Activated naive CD8-positive, alpha-beta T cell treated with anti-CD3 and anti-CD28 coated beads, Interleukin-2, amount 10 ng/mL, durations not matched to agents 7 days and 5 days (primary cell): ENCODE results near the gene C1orf226. TPM values are rescaled to one million over a fixed set of nuclear protein-coding genes. Genes with fewer than 3 reads are reported as not detected.

ENCODE experiments used
- ATAC-seq: fragments of 150-1000 bp; cut with Tn5 transposase; one replicate; pipeline ENCODE4 v1.10.0; 2021; ENCODE audit warnings: low read depth, moderate library complexity
- POLR2A ChIA-PET: fragments of 350-600 bp; sonication (Branson Sonifier 250); formaldehyde crosslinking; loops from one replicate; lab custom pipeline; 2021; ENCODE audit warnings: antibody characterized with exemption; lab: Charles Lee
- DNase-seq: peaks from one replicate; pipeline ENCODE4 v3.0.0; 2021
- H3K27ac Mint-ChIP-seq: one replicate; pipeline ENCODE4 v1.8.0; 2022; ENCODE audit warnings: mild to moderate bottlenecking, mixed read lengths
- H3K27me3 Mint-ChIP-seq: one replicate; pipeline ENCODE4 v1.8.0; 2022; ENCODE audit warnings: mild to moderate bottlenecking, moderate library complexity, mixed read lengths
- H3K36me3 Mint-ChIP-seq: one replicate; pipeline ENCODE4 v1.8.0; 2021; ENCODE audit warnings: mild to moderate bottlenecking, mixed read lengths
- H3K4me1 Mint-ChIP-seq: one replicate; pipeline ENCODE4 v1.8.0; 2021; ENCODE audit warnings: mixed read lengths
- H3K4me3 Mint-ChIP-seq: one replicate; pipeline ENCODE4 v1.8.0; 2022; ENCODE audit warnings: mild to moderate bottlenecking, moderate library complexity, mixed read lengths
- H3K9me3 Mint-ChIP-seq: one replicate; pipeline ENCODE4 v1.8.0; 2021; ENCODE audit warnings: mixed read lengths
- total RNA-seq, 2 experiments: library from RNA; stranded (reverse); gene quantifications; one replicate each; pipeline ENCODE4 v1.2.3, GENCODE V29; 2021

The C1orf226 gene
- total RNA-seq, 2 experiments from 2014 or later = 0.06 TPM; not detected in 1

DNA sequence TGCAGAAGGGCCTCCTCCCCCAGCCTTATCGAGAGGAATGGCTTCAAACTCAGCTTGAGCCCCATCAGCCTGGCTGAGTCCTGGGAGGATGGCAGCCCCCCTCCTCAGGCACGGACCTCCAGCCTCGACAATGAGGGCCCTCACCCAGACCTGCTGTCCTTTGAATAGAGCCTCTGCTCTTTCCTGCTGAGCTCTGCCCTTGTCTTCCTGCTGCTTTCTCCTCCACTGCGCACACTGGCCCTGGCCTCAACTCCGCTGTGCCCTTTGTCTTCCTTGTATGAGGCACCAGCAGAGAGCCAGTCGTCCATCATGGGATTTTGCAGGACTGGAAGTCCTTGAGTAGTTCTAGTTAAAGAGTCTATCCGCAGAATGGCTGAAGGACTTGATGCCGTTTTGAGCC, 2.0 kb downstream of the C1orf226 start:
- Mint-ChIP-seq H3K27ac (no peak overlapping the region), H3K36me3 (no peaks in the 10 kb centered on the region), H3K4me3 (no peak overlapping the region), H3K4me1 (no peaks in the 10 kb centered on the region), H3K27me3 (no peaks in the 10 kb centered on the region), H3K9me3 (no peaks in the 10 kb centered on the region)
- DNase-seq = no peak
- ATAC-seq = no peak
- POLR2A ChIA-PET = no interaction called here

DNA sequence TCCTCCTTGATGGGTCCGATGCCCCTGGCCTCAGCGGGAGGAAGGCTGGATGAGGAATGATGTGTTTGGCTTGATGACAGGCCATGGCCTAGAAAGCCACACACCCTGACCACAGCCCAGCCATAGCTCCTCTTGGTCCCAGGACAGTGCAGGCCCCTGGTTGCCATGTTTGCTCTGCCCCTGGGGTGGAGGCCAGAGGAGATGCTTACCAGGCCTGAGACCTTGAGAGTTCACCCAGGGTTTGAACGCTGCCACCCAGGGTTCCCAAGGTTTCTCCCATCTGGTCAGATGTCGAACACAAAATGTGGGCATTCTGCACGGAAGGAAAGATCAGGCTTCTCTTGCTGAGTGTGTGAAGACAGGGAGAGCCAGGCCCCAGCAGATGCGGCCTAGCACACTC, 2.6 kb downstream of the C1orf226 start:
- ATAC-seq (no peak), DNase-seq (no peak)
- no peak overlapping the region for H3K27ac Mint-ChIP-seq
- no peak overlapping the region for H3K4me3 Mint-ChIP-seq
- no peaks in the 10 kb centered on the region for H3K27me3 Mint-ChIP-seq
- POLR2A ChIA-PET = no interaction called here
- H3K4me1 Mint-ChIP-seq = no peaks in the 10 kb centered on the region
- no peaks in the 10 kb centered on the region for H3K36me3 Mint-ChIP-seq
- no peaks in the 10 kb centered on the region for H3K9me3 Mint-ChIP-seq

DNA sequence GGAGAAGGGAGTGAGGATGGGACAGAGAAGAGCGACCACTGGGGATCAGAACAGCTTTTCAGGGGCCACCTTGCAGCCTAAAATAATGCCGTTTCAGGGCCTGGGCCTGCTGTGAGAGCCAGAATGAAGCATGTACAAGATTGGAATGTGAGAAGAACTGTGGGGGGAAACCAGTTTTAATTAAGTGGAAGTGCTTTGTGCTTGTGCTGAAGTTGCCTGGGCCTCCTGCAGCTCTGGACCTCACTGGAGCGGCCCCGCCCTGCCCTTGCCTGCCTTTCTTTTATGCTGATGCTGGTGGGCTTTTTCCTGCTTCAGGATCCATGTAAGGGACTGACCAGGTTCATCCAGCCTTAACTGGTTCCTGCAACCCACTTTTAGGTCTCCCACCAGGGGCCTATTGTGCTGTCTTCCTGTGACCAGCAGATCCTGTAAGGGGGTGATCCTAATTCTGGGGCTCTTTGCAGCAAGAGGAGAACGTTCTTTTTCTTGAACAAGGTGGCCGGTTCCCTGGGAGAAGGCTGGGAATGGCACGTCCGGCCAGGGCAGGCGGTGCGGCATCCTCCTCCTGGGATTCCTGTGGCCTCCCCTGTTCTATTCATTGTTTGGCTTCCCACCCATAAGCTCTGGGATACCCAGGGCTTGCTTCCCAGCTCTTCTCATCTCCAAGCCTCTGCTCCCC, 3.2 kb downstream of the C1orf226 start:
- Mint-ChIP-seq H3K36me3 (no peaks in the 10 kb centered on the region), H3K9me3 (no peaks in the 10 kb centered on the region), H3K27ac (no peak overlapping the region), H3K27me3 (peaks cover 1% of the 10 kb centered on the region), H3K4me3 (no peak overlapping the region), H3K4me1 (peaks cover 3% of the 10 kb centered on the region)
- POLR2A ChIA-PET = no interaction called here
- ATAC-seq (no peak), DNase-seq (no peak)

DNA sequence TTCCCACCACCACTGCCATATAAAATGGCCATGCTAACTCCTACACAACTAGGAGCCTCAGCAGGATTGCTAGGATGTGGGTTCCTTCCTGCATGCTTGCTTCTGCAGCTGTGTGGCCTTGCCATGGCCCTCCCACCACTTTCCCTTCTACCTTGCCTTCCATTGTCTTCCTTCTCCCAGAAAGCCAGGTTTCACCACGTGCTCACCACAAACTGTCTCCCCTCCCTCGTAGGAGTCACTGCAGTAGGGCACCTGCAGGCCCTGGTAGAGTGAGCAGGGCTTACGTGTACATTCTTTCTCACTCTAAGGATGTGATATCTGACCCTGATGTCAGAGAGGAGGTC, 3.7 kb downstream of the C1orf226 start:
- peaks cover 6% of the 10 kb centered on the region for H3K27me3 Mint-ChIP-seq
- no peak for ATAC-seq
- no peak overlapping the region for H3K4me3 Mint-ChIP-seq
- POLR2A ChIA-PET = no interaction called here
- DNase-seq = no peak
- no peak overlapping the region for H3K27ac Mint-ChIP-seq
- H3K4me1 Mint-ChIP-seq = peaks cover 3% of the 10 kb centered on the region
- no peaks in the 10 kb centered on the region for H3K9me3 Mint-ChIP-seq
- no peaks in the 10 kb centered on the region for H3K36me3 Mint-ChIP-seq

DNA sequence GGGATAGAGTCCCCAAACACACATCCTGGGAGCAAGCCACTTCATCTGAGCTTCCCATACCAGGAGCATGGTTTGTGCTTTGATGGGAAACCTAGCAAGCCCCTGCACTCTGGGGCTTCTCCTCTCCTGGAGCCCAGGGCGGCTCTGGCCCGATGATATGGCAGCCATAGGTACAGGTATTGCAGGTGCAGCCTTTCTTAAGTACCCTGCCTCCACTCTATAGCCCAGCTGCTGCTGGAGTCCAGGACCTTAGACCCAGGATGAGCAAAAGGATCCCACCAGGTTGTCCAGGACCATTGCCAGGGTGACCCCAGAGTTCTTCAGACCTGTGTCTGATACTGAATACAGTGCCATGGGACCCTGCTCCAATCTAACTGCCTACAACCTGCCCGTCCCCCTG, 4.2 kb downstream of the C1orf226 start:
- DNase-seq (no peak), ATAC-seq (no peak)
- no peak overlapping the region for H3K27ac Mint-ChIP-seq
- H3K4me1 Mint-ChIP-seq = peaks cover 3% of the 10 kb centered on the region
- H3K36me3 Mint-ChIP-seq = no peaks in the 10 kb centered on the region
- no peaks in the 10 kb centered on the region for H3K9me3 Mint-ChIP-seq
- POLR2A ChIA-PET = no interaction called here
- peaks cover 11% of the 10 kb centered on the region for H3K27me3 Mint-ChIP-seq
- H3K4me3 Mint-ChIP-seq = no peak overlapping the region

DNA sequence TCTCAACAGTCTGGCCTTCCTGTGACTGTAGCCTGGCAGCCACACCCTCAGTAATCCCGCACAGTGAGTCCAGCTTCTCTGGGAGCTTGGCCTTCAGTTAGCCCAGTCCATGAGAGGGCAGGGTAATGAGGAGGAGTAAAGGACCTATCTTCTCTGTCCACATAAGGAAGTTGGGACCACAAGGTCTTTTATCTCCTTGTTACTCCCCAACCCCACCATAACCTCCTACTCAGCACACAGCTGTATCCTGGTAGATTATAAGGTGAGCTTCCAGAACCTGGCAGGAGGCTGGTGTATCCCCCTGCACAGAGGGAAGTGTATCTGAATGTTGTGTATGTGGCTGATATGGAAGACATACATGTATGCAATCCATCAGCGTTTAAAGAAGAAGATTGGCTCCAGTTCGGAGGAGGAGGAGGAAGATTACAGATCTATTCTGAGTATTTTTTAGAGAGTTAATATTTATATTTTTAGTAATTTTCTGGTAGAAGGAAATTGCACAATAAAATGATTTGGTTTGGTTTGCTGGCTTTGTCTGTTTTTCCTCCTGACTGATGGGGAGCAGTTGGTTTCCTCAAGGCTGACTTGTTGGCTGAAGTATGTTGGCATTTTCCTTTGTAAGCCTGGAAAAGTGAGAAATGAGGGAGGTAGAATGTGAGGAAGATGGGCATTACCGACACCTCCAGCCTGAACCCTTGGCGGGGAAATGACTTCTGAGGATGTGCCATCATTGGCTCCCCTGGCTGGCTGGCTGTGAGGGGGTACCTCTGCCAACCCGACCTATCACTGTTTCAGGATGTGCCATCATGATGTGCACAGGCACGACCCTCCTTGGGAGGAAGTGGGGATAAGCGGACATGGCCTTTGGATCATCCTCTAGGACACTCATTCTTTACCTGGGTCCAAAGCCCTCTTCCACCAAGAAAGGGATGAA, 5.0 kb downstream of the C1orf226 start:
- Mint-ChIP-seq H3K4me3 (no peak overlapping the region), H3K27ac (no peak overlapping the region), H3K4me1 (peaks cover 3% of the 10 kb centered on the region), H3K9me3 (no peaks in the 10 kb centered on the region), H3K36me3 (no peaks in the 10 kb centered on the region), H3K27me3 (peaks cover 11% of the 10 kb centered on the region)
- POLR2A ChIA-PET = no interaction called here
- no peak for ATAC-seq
- no peak for DNase-seq

DNA sequence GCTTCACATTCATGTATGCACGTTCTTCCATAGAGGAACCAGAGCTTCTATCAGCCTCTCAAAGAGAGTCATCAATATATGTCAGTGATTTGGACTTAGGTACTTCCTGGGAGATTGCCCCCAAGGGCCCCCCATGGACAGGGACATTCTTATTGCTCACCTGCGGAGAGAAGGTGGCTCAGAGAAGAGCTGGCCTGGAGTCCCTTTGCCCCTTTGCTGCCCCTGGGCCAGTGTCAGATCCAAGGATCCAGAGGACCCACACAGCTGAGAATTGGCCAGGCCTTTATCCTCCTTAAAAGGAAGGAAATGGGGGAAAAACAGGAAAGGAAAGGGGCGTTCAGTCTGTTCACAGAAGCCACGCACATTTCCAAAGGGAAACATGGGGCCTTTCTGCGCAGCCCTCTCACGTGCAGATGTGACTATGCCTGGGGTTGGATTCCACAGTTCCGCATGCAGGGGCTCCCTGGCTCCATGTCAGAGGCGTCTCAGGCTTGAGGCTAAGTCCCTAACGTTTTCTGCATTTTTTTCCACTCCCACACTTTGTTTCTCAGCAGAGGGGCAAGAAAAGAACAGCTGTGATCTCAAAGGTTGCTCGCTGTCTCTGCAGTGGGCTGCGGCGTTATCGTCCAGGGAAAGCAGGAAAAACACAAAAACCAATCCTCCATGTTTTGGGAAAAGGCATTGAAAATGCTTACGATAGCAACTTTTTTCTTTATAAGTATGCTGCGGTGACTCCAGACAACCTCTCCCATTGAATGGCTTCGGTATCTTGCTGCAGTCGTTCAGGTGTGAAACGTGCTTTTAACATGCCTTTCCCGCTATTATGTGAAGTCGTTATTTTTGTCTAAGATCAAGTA, 5.9 kb downstream of the C1orf226 start:
- H3K27ac Mint-ChIP-seq = no peak overlapping the region
- H3K4me3 Mint-ChIP-seq = no peak overlapping the region
- H3K36me3 Mint-ChIP-seq = no peaks in the 10 kb centered on the region
- DNase-seq = no peak
- H3K4me1 Mint-ChIP-seq = peaks cover 4% of the 10 kb centered on the region
- ATAC-seq = no peak
- peaks cover 12% of the 10 kb centered on the region for H3K27me3 Mint-ChIP-seq
- POLR2A ChIA-PET = no interaction called here
- H3K9me3 Mint-ChIP-seq = no peaks in the 10 kb centered on the region

DNA sequence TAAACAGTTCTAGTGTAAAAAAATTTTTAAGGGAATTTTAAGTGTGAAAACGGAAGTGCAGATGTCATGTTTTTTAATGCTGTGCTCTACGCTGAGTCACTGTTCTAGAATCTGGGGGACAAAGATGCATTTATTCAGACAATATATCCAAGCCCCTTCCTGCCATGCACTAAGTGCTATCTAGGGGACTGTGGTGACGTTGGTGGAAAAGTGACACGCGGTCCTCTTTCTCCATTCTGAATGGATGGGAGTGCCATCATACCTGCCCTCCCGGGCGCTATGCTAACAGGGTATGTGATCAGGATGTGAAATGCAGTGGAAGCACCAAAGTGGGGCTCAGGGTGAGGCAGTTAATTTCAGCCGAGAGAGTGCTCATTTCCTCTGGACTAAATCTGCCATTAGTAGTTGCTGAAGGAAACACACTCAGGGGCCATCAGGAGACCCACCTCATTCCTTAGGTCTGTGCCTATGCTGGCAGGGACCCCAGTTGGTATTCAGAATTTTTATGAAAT, 6.6 kb downstream of the C1orf226 start:
- ATAC-seq (no peak), DNase-seq (no peak)
- Mint-ChIP-seq H3K27ac (no peak overlapping the region), H3K27me3 (peaks cover 14% of the 10 kb centered on the region), H3K4me1 (peaks cover 4% of the 10 kb centered on the region), H3K36me3 (no peaks in the 10 kb centered on the region), H3K9me3 (no peaks in the 10 kb centered on the region), H3K4me3 (no peak overlapping the region)
- POLR2A ChIA-PET = no interaction called here

DNA sequence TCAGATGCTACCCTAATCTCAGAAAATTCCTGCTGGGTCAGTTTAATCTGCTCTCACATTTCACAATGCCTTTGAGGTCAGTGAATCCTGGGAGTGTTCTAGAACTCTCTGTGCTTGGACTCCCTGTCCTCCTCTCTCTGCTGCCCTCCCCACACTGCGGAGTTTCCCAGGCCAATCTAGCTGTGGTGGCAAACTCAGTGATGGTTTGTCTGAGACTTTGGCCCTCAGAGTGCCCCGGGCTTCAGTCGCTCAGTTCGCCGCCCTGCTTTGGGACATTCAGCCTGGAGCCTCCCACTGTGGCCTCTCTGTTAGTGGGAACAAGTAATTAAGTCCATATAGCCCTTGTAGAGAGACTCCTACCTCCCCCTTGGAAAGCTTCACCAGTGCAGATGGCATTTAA, 7.1 kb downstream of the C1orf226 start:
- Mint-ChIP-seq H3K9me3 (no peaks in the 10 kb centered on the region), H3K36me3 (no peaks in the 10 kb centered on the region), H3K4me3 (no peak overlapping the region), H3K27ac (no peak overlapping the region), H3K27me3 (peaks cover 17% of the 10 kb centered on the region), H3K4me1 (peaks cover 4% of the 10 kb centered on the region)
- POLR2A ChIA-PET = no interaction called here
- ATAC-seq (no peak), DNase-seq (no peak)

DNA sequence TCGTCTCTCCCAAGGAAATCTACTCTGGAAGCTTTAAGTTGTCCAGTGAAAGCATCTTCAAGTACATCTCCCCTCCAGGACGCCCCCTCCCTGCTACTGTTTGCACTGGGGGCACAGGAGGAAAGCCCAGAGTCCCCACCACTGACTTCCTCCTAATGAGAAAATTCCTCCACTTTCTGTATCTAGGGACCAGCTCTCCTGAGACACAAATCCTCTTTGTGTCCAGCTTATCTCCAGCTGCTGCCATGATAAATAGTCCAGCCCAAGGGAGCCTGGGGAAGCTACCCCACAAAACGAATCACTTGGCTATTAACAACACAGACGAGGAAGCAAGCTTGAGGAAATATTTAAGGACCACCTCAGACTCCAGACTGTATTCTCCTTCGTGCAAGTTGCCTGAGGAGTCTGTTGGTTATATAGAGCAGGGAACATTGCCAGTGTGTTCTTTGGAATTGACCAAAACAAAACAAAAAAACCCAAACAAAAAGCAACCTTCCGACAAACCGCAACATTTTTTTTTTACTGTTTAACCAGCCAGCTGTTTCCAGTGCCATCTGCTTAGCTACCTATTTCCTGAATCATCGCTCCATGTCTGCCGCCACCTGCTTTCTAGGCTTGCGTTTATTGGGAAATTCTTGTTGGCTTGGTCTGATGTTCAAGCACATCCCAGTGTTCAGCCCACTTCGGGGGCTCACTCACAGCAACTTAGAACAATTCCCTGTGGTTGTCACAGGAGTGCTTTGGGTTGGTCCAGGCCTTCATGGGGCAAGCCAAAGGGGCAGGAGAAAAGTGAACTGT, 7.7 kb downstream of the C1orf226 start:
- DNase-seq (no peak), ATAC-seq (no peak)
- Mint-ChIP-seq H3K36me3 (no peaks in the 10 kb centered on the region), H3K9me3 (no peaks in the 10 kb centered on the region), H3K4me3 (no peak overlapping the region), H3K4me1 (peaks cover 4% of the 10 kb centered on the region), H3K27me3 (peaks cover 17% of the 10 kb centered on the region), H3K27ac (no peak overlapping the region)
- POLR2A ChIA-PET = no interaction called here

DNA sequence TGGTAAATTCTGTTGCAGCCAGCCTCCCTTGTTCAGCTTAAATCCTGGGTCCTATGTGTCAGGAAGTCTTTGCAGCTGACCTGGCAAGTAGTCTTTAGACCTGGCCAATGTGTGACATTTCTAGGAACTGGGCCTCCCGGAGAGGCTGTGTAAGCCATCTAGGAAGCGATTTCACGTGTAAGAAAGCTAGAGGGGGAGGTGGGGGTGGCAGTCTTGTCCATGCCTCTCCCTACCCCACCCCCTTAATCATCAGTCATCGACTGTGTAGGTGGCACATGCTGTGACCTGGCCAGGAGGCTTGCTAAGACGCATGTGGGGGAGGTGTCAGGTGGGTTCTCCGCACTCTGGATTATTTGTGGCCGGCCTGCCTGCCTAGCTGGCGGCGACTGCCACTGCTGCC, 8.4 kb downstream of the C1orf226 start:
- H3K4me3 Mint-ChIP-seq = no peak overlapping the region
- peaks cover 21% of the 10 kb centered on the region for H3K27me3 Mint-ChIP-seq
- peaks cover 4% of the 10 kb centered on the region for H3K4me1 Mint-ChIP-seq
- DNase-seq (no peak), ATAC-seq (no peak)
- POLR2A ChIA-PET = no interaction called here
- H3K36me3 Mint-ChIP-seq = no peaks in the 10 kb centered on the region
- no peak overlapping the region for H3K27ac Mint-ChIP-seq
- H3K9me3 Mint-ChIP-seq = no peaks in the 10 kb centered on the region

DNA sequence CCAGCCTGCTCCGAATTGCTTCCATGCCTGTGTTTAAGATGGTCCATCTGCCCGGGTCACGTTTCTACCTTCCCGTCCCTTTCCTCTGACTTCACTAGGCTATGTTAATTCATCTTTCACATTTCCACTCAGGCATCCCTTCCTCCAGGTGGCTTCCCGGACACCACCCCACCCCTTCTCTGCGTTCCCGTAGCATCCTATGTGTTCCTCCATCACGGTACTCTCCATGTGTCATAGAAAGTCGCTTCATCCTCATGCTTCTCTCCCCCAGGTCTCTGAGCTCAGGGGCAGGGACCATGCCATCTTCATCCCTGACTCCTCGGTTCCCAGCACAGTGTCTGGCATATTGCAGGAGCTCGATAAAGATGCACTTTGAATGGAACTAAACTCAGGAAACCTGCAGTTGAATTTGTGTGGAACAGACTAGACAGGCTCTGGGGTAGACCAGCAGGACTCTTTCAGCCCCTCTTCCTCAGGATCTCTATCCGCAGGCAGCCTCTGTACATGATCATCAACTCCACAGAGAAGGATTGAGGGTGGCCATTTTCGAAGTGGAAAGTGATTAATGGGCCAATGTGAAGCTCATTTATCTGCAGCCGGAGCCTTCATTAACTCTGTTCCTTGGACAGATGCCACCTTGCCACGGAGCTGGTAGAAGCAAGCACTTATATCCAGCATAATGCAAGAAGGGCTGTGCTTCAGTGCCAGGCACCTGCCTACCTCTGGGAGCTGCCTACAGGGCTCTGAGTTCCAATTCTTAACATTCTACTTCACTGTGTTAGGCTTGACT, 9.1 kb downstream of the C1orf226 start:
- Mint-ChIP-seq H3K4me1 (peaks cover 4% of the 10 kb centered on the region), H3K4me3 (no peak overlapping the region), H3K27ac (no peak overlapping the region), H3K9me3 (no peaks in the 10 kb centered on the region), H3K36me3 (no peaks in the 10 kb centered on the region), H3K27me3 (peaks cover 23% of the 10 kb centered on the region)
- no peak for DNase-seq
- ATAC-seq = no peak
- POLR2A ChIA-PET = no interaction called here
